H1 (cell line): ENCODE measurements around the gene OTOS. TPM values are rescaled to one million over a fixed set of nuclear protein-coding genes. Genes with fewer than 3 reads are reported as not detected.

Experiments
- CEBPB ChIP-seq: IDR thresholded peaks from 2 replicates; pipeline ENCODE4 v1.6.1; 2012; ENCODE audit warnings: low read depth, low read length
- EGR1 ChIP-seq: IDR thresholded peaks from 2 replicates; pipeline ENCODE4 v1.6.1; 2011; ENCODE audit warnings: low read depth, low read length, borderline replicate concordance
- EP300 ChIP-seq, 2 experiments: IDR thresholded peaks; 1 replicate in 1 of 2; 2 replicates in 1 of 2; pipeline ENCODE4 v1.6.1; 2011 to 2012; ENCODE audit warnings: low read depth in 2 of 2, low read length in 2 of 2, mild to moderate bottlenecking in 2 of 2, borderline replicate concordance in 1 of 2, inconsistent platforms in 1 of 2, moderate library complexity in 1 of 2
- FOSL1 ChIP-seq: IDR thresholded peaks from 2 replicates; pipeline ENCODE4 v1.6.1; 2011; ENCODE audit warnings: mild to moderate bottlenecking, low read depth, low read length, moderate library complexity; ENCODE audit not compliant: insufficient read depth
- GTF2F1 ChIP-seq: IDR thresholded peaks from 2 replicates; pipeline ENCODE4 v1.6.1; 2012; ENCODE audit warnings: low read depth, low read length, improper control_type of control experiment, borderline replicate concordance
- HDAC6 ChIP-seq: IDR thresholded peaks from one replicate; pipeline ENCODE4 v1.7.1; 2012; ENCODE audit warnings: low read depth, mild to moderate bottlenecking, inconsistent platforms, low read length, moderate library complexity
- KDM1A ChIP-seq: fragments of 200-600, 300-600 bp; sonication (generic); IDR thresholded peaks from 2 replicates; pipeline ENCODE4 v1.7.1; 2016; ENCODE audit warnings: mild to moderate bottlenecking, low read length, borderline replicate concordance
- TCF12 ChIP-seq: IDR thresholded peaks from 2 replicates; pipeline ENCODE4 v1.6.1; 2011; ENCODE audit warnings: low read depth, mild to moderate bottlenecking, low read length
- polyA plus RNA-seq, 7 experiments: library from polyadenylated mRNA; depleted of rRNA in 3 of 7; stranded (reverse) in 5 of 7; unstranded in 2 of 7; fragments of >200 nt in 5 of 7; fragments of 200-250 nt in 2 of 7; gene quantifications; 1 replicate in 5 of 7; 2 replicates in 1 of 7; 4 replicates in 1 of 7; pipeline versions ENCODE4 v1.2.1 to v1.2.3, GENCODE V29; 2011 to 2013; ENCODE audit warnings: missing spikeins in 2 of 7, mixed read lengths in 2 of 7
- total RNA-seq: library from RNA; stranded (reverse); fragmentation: NEBNext Ultra II Directional; extraction: Animal tissue kit (Norgen Biotek cat#: 25700); gene quantifications from 2 replicates; pipeline ENCODE4 v1.2.1, GENCODE V29; 2021
- TF ChIP-seq, protein P1 (sequence below): IDR thresholded peaks from 2 replicates; pipeline ENCODE4 v1.6.1; 2011; ENCODE audit warnings: low read depth, mild to moderate bottlenecking, low read length; ENCODE audit not compliant: insufficient read depth

The OTOS gene
- total and polyA plus RNA-seq, 2 of the 8 experiments (the other 6 are each of a cell fraction or from before 2014, with no cell fraction given): 0.17 TPM; not detected in 1

DNA sequence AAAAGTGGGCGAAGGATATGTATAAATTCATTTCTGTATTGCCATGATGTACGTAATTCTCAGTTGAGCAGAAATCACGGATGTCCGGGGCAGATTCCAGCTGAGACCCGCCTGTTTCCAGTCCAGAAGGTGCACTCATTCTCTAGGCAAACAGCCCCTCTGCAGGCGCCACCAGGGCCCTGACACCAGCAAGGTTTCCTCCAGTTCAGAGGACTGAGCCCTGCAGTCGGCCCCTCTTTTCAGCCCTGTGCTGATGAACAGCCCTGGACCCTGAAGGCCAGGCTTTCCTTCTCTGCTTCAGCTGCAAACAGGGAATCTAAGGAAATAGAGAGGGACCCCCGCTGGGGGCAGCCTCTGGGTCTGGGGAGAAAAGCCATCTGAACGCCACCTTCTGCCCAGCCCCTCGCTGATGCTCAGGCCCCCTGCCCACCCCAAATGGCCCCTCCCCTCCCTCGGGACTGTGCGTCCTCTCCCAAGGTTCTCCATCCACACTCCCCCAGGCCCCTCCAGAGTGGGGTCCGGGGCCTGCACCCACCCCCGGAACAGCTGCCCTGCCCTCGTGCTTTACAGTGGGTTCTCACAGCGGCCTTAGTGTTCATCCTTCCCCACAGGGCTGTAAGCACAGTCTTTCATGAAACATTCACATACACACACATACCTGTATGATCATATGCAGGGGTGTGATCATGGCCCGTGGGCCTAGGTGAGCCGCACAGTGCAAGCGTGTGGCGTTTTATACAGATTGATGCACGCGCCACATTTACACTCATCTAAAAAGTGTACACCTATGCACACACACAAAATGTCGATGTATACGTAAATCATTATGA is 16.4 kb downstream of the OTOS start (continued):
- TF ChIP-seq EGR1 (no peak), CEBPB (no peak), TCF12 (no peak), EP300 (IDR thresholded peaks at IDR 0.05; ENCODE audit: borderline replicate concordance in 1 of 2, low read depth in 2 of 2, low read length in 2 of 2) (no peak), GTF2F1 (no peak), KDM1A (no peak), FOSL1 (no peak), HDAC6 (no peak)
- TF ChIP-seq, protein P1, sequence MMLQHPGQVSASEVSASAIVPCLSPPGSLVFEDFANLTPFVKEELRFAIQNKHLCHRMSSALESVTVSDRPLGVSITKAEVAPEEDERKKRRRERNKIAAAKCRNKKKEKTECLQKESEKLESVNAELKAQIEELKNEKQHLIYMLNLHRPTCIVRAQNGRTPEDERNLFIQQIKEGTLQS: no peak
- TF ChIP-seq, all 59 proteins: peak for 0
